Panc1 (cell line): ENCODE data around the gene MBNL2. TPM values are rescaled to one million over a fixed set of nuclear protein-coding genes. Genes with fewer than 3 reads are reported as not detected.
A peak's percentile ranks its signal among the peaks of the same experiment; 100 is the strongest.

Source experiments
- ATAC-seq: fragments of 200-7000 bp; cut with Tn5 transposase; 2 replicates; pipeline ENCODE4 v1.9.1; 2020; ENCODE audit warnings: mild to moderate bottlenecking, moderate library complexity
- BruUV-seq: library from RNA; stranded (reverse); fragments of 400-500 nt; replicated peaks from 2 replicates; lab custom pipeline; 2021; lab: Mats Ljungman, UMichigan
- CTCF ChIA-PET: fragments of 300-600 bp; sonication (Branson Sonifier 250); formaldehyde crosslinking; loops from one replicate; lab custom pipeline; 2022; ENCODE audit warnings: antibody characterized with exemption; lab: Charles Lee
- POLR2A ChIA-PET: fragments of 300-600 bp; sonication (Branson Sonifier 250); formaldehyde crosslinking; loops from one replicate; lab custom pipeline; 2022; ENCODE audit warnings: antibody characterized with exemption; lab: Charles Lee
- DNase-seq: peaks from one replicate; pipeline ENCODE4 v3.0.0-alpha.2; 2010; ENCODE audit warnings: low read depth, low spot score
- H3K27ac ChIP-seq: 2 replicates; pipeline ENCODE4 v1.5.1; 2011; ENCODE audit warnings: mild to moderate bottlenecking, low read length, inconsistent platforms
- H3K27me3 ChIP-seq: fragments of 200-500 bp; sonication (Bioruptor generic); 2 replicates; pipeline ENCODE4 v1.6.0; 2014; ENCODE audit warnings: low read length, inconsistent platforms; ENCODE audit not compliant: control insufficient read depth, insufficient read depth
- H3K36me3 ChIP-seq: fragments of 200-500 bp; sonication (Bioruptor generic); 2 replicates; pipeline ENCODE4 v1.5.1; 2014; ENCODE audit warnings: inconsistent platforms, mild to moderate bottlenecking, low read length, moderate library complexity; ENCODE audit not compliant: control insufficient read depth, insufficient read depth
- H3K4me1 ChIP-seq: 2 replicates; pipeline ENCODE4 v1.5.1; 2011; ENCODE audit warnings: inconsistent platforms, mild to moderate bottlenecking, low read length, moderate library complexity; ENCODE audit not compliant: control insufficient read depth, insufficient read depth
- H3K4me3 ChIP-seq, 2 experiments: 2 replicates each; pipeline ENCODE4 v1.5.1; 2011 to 2012; ENCODE audit warnings: low read depth in 2 of 2, low read length in 2 of 2, mild to moderate bottlenecking in 2 of 2, inconsistent platforms in 1 of 2, moderate library complexity in 1 of 2
- H3K9me3 ChIP-seq: fragments of 200-500 bp; sonication (Bioruptor generic); 2 replicates; pipeline ENCODE4 v1.5.1; 2014; ENCODE audit warnings: low read depth, mild to moderate bottlenecking, inconsistent platforms, low read length, moderate library complexity; ENCODE audit not compliant: control insufficient read depth, insufficient read depth
- CTCF ChIP-seq: fragments of 450-650 bp; IDR thresholded peaks from 2 replicates; pipeline ENCODE4 v1.5.1; 2017; ENCODE audit warnings: mild to moderate bottlenecking
- POLR2AphosphoS5 ChIP-seq: IDR thresholded peaks from 2 replicates; pipeline ENCODE4 v1.6.1; 2012; ENCODE audit warnings: mild to moderate bottlenecking, low read depth, low read length, moderate library complexity
- SIN3A ChIP-seq: IDR thresholded peaks from 2 replicates; pipeline ENCODE4 v1.6.1; 2012; ENCODE audit warnings: low read depth, mild to moderate bottlenecking, low read length, moderate library complexity, borderline replicate concordance; ENCODE audit not compliant: insufficient read depth
- TCF7L2 ChIP-seq: IDR thresholded peaks from 2 replicates; pipeline ENCODE4 v1.6.1; 2011; ENCODE audit warnings: mild to moderate bottlenecking, low read depth, low read length, inconsistent platforms
- in situ Hi-C: cut with HindIII; loops from 2 replicates; pipeline ENCODE4 v1.10.0; 2016; ENCODE audit warnings: low sequenced_read_pairs, low pct_unique_long_range_greater_than_20kb
- intact Hi-C: fragments of 100-400 bp; cut with micrococcal nuclease; formaldehyde crosslinking; loops from one replicate; pipeline ENCODE4 v1.10.0; 2022; ENCODE audit not compliant: unreplicated experiment
- total RNA-seq: library from RNA; stranded (reverse); gene quantifications from one replicate; pipeline ENCODE4 v1.2.1, GENCODE V29; 2021; ENCODE audit not compliant: unreplicated experiment
- TF ChIP-seq, protein P1 (sequence below), 2 experiments: IDR thresholded peaks; 2 replicates each; pipeline ENCODE4 v1.6.1; 2011 to 2012; ENCODE audit warnings: low read depth in 2 of 2, control low read depth in 1 of 2, low read length in 1 of 2, mild to moderate bottlenecking in 1 of 2, moderate library complexity in 1 of 2; ENCODE audit not compliant: insufficient read depth in 1 of 2

MBNL2 gene
- total RNA-seq, 1 experiment from 2014 or later, result 103 TPM

GRCh38 chr13:97307882-97308624 is 85.9 kb downstream of the MBNL2 start:
- no TSS peak for BruUV-seq
- TF ChIP-seq TCF7L2 (peak; percentile 87), POLR2AphosphoS5 (peak; percentile 87), SIN3A (no peak), CTCF (no peak)
- TF ChIP-seq, protein P1, sequence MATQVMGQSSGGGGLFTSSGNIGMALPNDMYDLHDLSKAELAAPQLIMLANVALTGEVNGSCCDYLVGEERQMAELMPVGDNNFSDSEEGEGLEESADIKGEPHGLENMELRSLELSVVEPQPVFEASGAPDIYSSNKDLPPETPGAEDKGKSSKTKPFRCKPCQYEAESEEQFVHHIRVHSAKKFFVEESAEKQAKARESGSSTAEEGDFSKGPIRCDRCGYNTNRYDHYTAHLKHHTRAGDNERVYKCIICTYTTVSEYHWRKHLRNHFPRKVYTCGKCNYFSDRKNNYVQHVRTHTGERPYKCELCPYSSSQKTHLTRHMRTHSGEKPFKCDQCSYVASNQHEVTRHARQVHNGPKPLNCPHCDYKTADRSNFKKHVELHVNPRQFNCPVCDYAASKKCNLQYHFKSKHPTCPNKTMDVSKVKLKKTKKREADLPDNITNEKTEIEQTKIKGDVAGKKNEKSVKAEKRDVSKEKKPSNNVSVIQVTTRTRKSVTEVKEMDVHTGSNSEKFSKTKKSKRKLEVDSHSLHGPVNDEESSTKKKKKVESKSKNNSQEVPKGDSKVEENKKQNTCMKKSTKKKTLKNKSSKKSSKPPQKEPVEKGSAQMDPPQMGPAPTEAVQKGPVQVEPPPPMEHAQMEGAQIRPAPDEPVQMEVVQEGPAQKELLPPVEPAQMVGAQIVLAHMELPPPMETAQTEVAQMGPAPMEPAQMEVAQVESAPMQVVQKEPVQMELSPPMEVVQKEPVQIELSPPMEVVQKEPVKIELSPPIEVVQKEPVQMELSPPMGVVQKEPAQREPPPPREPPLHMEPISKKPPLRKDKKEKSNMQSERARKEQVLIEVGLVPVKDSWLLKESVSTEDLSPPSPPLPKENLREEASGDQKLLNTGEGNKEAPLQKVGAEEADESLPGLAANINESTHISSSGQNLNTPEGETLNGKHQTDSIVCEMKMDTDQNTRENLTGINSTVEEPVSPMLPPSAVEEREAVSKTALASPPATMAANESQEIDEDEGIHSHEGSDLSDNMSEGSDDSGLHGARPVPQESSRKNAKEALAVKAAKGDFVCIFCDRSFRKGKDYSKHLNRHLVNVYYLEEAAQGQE (IDR thresholded peaks at IDR 0.05; ENCODE audit: insufficient read depth in 1 of 2, low read depth in 2 of 2, low read length in 1 of 2), result no peak
- H3K4me3 ChIP-seq, result no peak overlapping the region
- in situ Hi-C loops (no loop called here), intact Hi-C loops (no loop called here)
- H3K27me3 ChIP-seq, result no peaks in the 10 kb centered on the region
- H3K27ac ChIP-seq, result peak overlapping the region; percentile 100
- DNase-seq, result no peak
- peaks cover 97% of the 10 kb centered on the region for H3K4me1 ChIP-seq
- peak; percentile 86 for ATAC-seq
- H3K36me3 ChIP-seq, result peaks cover 5% of the 10 kb centered on the region; the same call in 1 of the 2 replicates
- POLR2A ChIA-PET, result interaction anchor here (0.6 to 1.1 kb wide), 3 partner anchors 9 to 51 kb away, joined by 3 read pairs; no protein-coding TSS in a partner anchor
- CTCF ChIA-PET, result no interaction called here
- H3K9me3 ChIP-seq, result no peaks in the 10 kb centered on the region

DNA sequence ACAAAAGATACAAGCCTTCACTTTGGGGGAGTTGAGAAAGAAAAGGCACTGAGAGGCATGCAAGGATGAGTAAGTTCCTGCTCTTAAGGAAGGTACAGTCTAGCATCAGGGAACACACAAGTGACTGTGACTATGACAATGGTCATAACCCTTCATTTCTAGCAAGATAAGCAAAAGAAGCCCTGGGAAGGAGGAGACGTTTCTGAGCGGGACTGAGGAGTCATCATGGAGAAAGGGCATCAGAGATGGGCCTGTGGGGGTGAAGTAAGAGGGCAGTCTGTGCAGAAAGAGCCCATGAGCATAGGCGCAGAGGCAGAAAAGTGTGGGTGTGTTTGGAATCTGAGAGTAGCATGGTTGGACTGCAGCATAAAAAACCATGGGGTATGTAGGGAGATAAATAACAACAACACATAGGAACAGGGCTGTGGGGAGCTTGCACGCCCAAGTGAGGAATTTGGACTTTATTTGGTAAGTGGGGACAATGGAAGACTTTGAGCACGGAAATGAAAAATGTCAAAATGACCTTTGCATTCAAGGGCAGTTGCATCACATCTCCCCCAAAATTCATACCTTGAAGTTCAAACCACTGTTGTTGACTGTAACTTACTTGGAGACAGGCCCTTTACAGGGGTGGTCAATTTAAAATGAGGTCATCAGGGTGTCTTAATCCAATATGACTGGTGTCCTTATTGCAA is 86.7 kb downstream of the MBNL2 start:
- no peak overlapping the region for H3K4me3 ChIP-seq
- in situ Hi-C loops, result no loop called here
- H3K27me3 ChIP-seq, result no peaks in the 10 kb centered on the region
- peak; percentile 42 for ATAC-seq
- intact Hi-C loops, result no loop called here
- TF ChIP-seq POLR2AphosphoS5, result no peak
- TF ChIP-seq, protein P1 (IDR thresholded peaks at IDR 0.05; ENCODE audit: insufficient read depth in 1 of 2, low read depth in 2 of 2, low read length in 1 of 2), result no peak
- TF ChIP-seq TCF7L2, result no peak
- TF ChIP-seq CTCF, result no peak
- no peak for TF ChIP-seq SIN3A
- CTCF ChIA-PET, result no interaction called here
- no peaks in the 10 kb centered on the region for H3K9me3 ChIP-seq
- H3K27ac ChIP-seq, result peak overlapping the region; percentile 100
- H3K4me1 ChIP-seq, result peaks cover 97% of the 10 kb centered on the region
- DNase-seq, result no peak
- peaks cover 5% of the 10 kb centered on the region; the same call in 1 of the 2 replicates for H3K36me3 ChIP-seq
- TSS peak; percentile 4 for BruUV-seq
- POLR2A ChIA-PET, result interaction anchor here (1.1 kb wide), 1 partner anchor 8 kb away, joined by 3 read pairs; no protein-coding TSS in a partner anchor
